ENCODE measurements around the gene PID1. TPM values are rescaled to one million over a fixed set of nuclear protein-coding genes. Genes with fewer than 3 reads are reported as not detected.
A peak's percentile ranks its signal among the peaks of the same experiment; 100 is the strongest.

Gene PID1
- total and polyA plus RNA-seq, 8 donors = 2.9 to 13.5 (median 4.7) TPM

DNA sequence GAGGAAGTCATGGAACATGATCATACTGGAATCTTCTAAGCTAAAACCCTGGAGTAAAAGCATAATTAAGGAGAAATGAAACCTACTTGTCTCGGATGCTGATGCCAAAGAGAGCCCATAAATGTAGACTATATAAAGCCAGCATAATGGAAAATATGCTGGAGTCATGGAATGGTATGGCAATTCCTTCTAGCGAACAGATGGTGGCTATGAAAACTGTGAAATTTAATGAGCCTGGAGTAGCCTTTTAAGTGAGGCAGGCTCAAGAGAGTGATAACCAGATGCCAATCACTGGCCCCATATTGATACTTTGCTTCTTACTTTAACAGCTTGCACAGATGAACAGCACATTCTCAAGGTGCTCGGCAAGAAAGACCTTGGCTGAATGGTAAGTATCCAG, 206.3 kb downstream of the PID1 start:
- 77 to 83% methylated on average over 3 of the region's 3 CpGs for WGBS, 2 donors
- no peak overlapping the region for H3K4me3 ChIP-seq
- H3K36me3 ChIP-seq = no peaks in the 10 kb centered on the region
- FAIRE-seq (no peak), ATAC-seq (no peak), DNase-seq (no peak)
- H3K27ac ChIP-seq = no peak overlapping the region
- intact Hi-C loops (cut with DNase I) = no loop called here
- TF ChIP-seq CTCF (IDR thresholded peaks at IDR 0.05) = no peak
- no peaks in the 10 kb centered on the region for H3K27me3 ChIP-seq
- H3K9me3 ChIP-seq = no peaks in the 10 kb centered on the region
- no peaks in the 10 kb centered on the region for H3K4me1 ChIP-seq

DNA sequence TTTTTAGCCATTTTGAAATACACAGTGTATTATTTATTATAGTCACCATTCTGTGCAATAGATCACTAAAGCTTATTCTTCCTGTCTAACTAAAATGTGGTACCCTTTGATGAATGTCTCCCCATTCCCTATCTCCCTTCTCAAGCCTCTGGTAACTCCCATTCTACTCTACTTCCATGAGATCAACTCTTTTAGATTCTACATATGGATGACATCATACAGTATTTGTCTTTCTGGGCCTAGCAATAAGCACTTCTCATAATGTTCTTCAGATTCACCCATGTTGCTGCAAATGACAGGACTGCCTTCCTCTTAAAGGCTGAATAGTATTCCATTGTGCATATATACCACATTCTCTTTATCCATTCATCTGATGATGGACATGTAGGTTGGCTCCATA, 210.9 kb downstream of the PID1 start:
- peaks cover 0 to 4% (median 0%) of the 10 kb centered on the region in 3 donors for H3K4me1 ChIP-seq
- FAIRE-seq = no peak
- intact Hi-C loops (cut with DNase I) = no loop called here
- no peaks in the 10 kb centered on the region for H3K9me3 ChIP-seq
- TF ChIP-seq CTCF (IDR thresholded peaks at IDR 0.05) = no peak
- H3K4me3 ChIP-seq = no peak overlapping the region
- no peaks in the 10 kb centered on the region for H3K36me3 ChIP-seq
- H3K27me3 ChIP-seq = no peaks in the 10 kb centered on the region
- no peak for ATAC-seq
- DNase-seq = no peak
- no peak overlapping the region for H3K27ac ChIP-seq

DNA sequence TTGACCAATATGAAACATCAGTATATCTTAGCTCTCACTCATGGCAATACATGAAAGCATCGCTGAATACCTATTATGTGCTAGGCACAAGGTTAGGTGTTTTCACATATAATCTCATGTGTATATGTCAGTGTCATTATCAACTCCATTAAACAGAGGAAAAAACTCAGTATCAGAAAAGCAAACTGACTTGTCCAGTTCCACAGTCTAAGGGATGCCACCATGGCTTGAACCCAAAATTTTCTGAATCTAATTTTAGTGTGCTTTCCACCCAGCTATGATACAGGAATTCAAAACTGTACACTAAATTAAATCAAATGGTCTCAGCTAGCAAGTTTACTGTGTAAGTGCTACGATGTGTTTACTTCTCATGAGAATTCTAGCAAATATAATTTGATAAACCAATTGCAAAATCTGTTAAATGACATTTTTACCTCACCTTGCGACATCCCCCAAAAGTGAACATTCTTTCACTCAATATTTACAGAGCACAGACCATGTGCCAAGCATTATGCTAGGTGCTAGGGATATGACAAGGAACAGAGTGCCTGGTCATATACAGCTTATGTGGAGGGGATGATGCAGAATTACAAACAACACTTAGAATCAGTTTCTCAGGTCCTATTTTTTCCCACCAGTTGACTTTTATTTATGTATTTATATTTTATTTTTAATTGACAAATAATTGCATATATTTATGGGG, 211.6 kb downstream of the PID1 start:
- FAIRE-seq (no peak), DNase-seq (no peak), ATAC-seq (no peak)
- no peak overlapping the region for H3K4me3 ChIP-seq
- H3K27ac ChIP-seq = no peak overlapping the region
- no peaks in the 10 kb centered on the region for H3K36me3 ChIP-seq
- H3K27me3 ChIP-seq = no peaks in the 10 kb centered on the region
- no peak for TF ChIP-seq CTCF (IDR thresholded peaks at IDR 0.05)
- intact Hi-C loops (cut with DNase I) = no loop called here
- WGBS, 2 donors = 89% methylated on average over 3 of the region's 3 CpGs
- H3K4me1 ChIP-seq = peaks cover 0 to 4% (median 0%) of the 10 kb centered on the region in 3 donors
- H3K9me3 ChIP-seq = no peaks in the 10 kb centered on the region

- intact Hi-C loops (cut with DNase I) = no loop called here
- FAIRE-seq (no peak), ATAC-seq (peak in 1 of 4 donors; percentile 68), DNase-seq (no peak)
- Histone ChIP-seq H3K27me3 (no peaks in the 10 kb centered on the region), H3K36me3 (no peaks in the 10 kb centered on the region), H3K4me1 (peaks cover 0 to 4% (median 0%) of the 10 kb centered on the region in 3 donors), H3K27ac (no peak overlapping the region), H3K9me3 (no peaks in the 10 kb centered on the region), H3K4me3 (no peak overlapping the region)
- 66% methylated on average over 4 of the region's 4 CpGs for WGBS, 2 donors
- TF ChIP-seq CTCF (IDR thresholded peaks at IDR 0.05) = no peak
Observed at GRCh38 chr2:229057976-229058553, 213.0 kb downstream of the PID1 start.

- DNase-seq (no peak), ATAC-seq (no peak), FAIRE-seq (no peak)
- Histone ChIP-seq H3K27me3 (no peaks in the 10 kb centered on the region), H3K27ac (no peak overlapping the region), H3K4me1 (peaks cover 0 to 4% (median 0%) of the 10 kb centered on the region in 3 donors), H3K9me3 (no peaks in the 10 kb centered on the region), H3K36me3 (no peaks in the 10 kb centered on the region), H3K4me3 (no peak overlapping the region)
- no peak for TF ChIP-seq CTCF (IDR thresholded peaks at IDR 0.05)
- intact Hi-C loops (cut with DNase I) = no loop called here
- WGBS, 2 donors = 81 to 91% methylated on average over 5 of the region's 5 CpGs
Observed at GRCh38 chr2:229054311-229054710, 216.8 kb downstream of the PID1 start.

Measured in pancreas (tissue), 10 donors.